Hepatocyte (in vitro differentiated cells): ENCODE measurements around the gene KDM4D. TPM values are rescaled to one million over a fixed set of nuclear protein-coding genes. Genes with fewer than 3 reads are reported as not detected.

ENCODE experiments used
- DNase-seq: peaks from one replicate; pipeline ENCODE4 v3.0.0-alpha.2; 2016; ENCODE audit warnings: low spot score
- H2AFZ ChIP-seq: fragments of 200-600 bp; sonication (generic); 2 replicates; pipeline ENCODE4 v1.6.0; 2016; ENCODE audit warnings: antibody characterized with exemption, mild to moderate bottlenecking
- H3K27ac ChIP-seq: fragments of 200-600 bp; sonication (generic); 2 replicates; pipeline ENCODE4 v1.5.1; 2016; ENCODE audit warnings: mild to moderate bottlenecking
- H3K27me3 ChIP-seq: fragments of 200-600 bp; sonication (generic); 2 replicates; pipeline ENCODE4 v1.6.1; 2016
- H3K36me3 ChIP-seq: fragments of 200-600 bp; sonication (generic); replicated peaks from 2 replicates; pipeline ENCODE4 v1.5.1; 2016; ENCODE audit warnings: low read depth; ENCODE audit not compliant: insufficient read depth
- H3K4me1 ChIP-seq: fragments of 200-600 bp; sonication (generic); 2 replicates; pipeline ENCODE4 v1.5.1; 2016; ENCODE audit warnings: mild to moderate bottlenecking, moderate library complexity; ENCODE audit not compliant: insufficient read depth
- H3K4me2 ChIP-seq: fragments of 200-600 bp; sonication (generic); 2 replicates; pipeline ENCODE4 v1.6.0; 2016
- H3K4me3 ChIP-seq: fragments of 200-600 bp; sonication (generic); 2 replicates; pipeline ENCODE4 v1.5.1; 2016; ENCODE audit warnings: mild to moderate bottlenecking
- H3K79me2 ChIP-seq: fragments of 200-600 bp; sonication (generic); 2 replicates; pipeline ENCODE4 v1.6.0; 2017; ENCODE audit warnings: mild to moderate bottlenecking
- H3K9me2 ChIP-seq: fragments of 200-600 bp; sonication (generic); replicated peaks from 2 replicates; pipeline ENCODE4 v1.6.0; 2017; ENCODE audit warnings: mild to moderate bottlenecking; ENCODE audit not compliant: insufficient read depth
- H3K9me3 ChIP-seq: fragments of 200-600 bp; sonication (generic); 2 replicates; pipeline ENCODE4 v1.5.1; 2016; ENCODE audit warnings: low read depth, mild to moderate bottlenecking
- H4K20me1 ChIP-seq: fragments of 200-600 bp; sonication (generic); 2 replicates; pipeline ENCODE4 v1.6.0; 2016; ENCODE audit warnings: mild to moderate bottlenecking; ENCODE audit not compliant: insufficient read depth, poor library complexity, severe bottlenecking
- EZH2 ChIP-seq: fragments of 200-600 bp; sonication (generic); IDR thresholded peaks from 2 replicates; pipeline ENCODE4 v1.6.1; 2016; ENCODE audit warnings: antibody characterized with exemption, mild to moderate bottlenecking, borderline replicate concordance
- EZH2phosphoT487 ChIP-seq: fragments of 200-600 bp; sonication (generic); IDR thresholded peaks from one replicate; pipeline ENCODE4 v1.6.1; 2018; ENCODE audit warnings: antibody characterized with exemption, mild to moderate bottlenecking, low read depth, moderate library complexity; ENCODE audit not compliant: unreplicated experiment, severe bottlenecking
- WGBS: methylation state at CpG from one replicate; pipeline ENCODE4 v1.1.6; 2016; ENCODE audit warnings: low lambda C conversion rate; ENCODE audit errors: missing lambda C conversion rate; 5-methylcytosine and 5-hydroxymethylcytosine counted together
- polyA plus RNA-seq: library from polyadenylated mRNA; unstranded; fragments of >200 nt; fragmentation: Nextera tagmentation; extraction: Ambion mirVana; gene quantifications from 2 replicates; pipeline ENCODE4 v1.2.1, GENCODE V29; 2016
- total RNA-seq: library from RNA; depleted of rRNA; stranded (reverse); fragments of >200 nt; gene quantifications from 2 replicates; pipeline ENCODE4 v1.2.3, GENCODE V29; 2014
- TF ChIP-seq, protein P1 (sequence below): fragments of 200-600 bp; sonication (generic); IDR thresholded peaks from 2 replicates; pipeline ENCODE4 v1.5.1; 2016; ENCODE audit warnings: antibody characterized with exemption, mild to moderate bottlenecking; ENCODE audit not compliant: poor library complexity

The KDM4D gene
- total and polyA plus RNA-seq, 2 experiments from 2014 or later: 0.46 to 0.80 TPM

- Histone ChIP-seq H3K9me2 (no peaks in the 10 kb centered on the region), H2AFZ (no peak overlapping the region), H3K4me2 (no peak overlapping the region), H3K79me2 (no peaks in the 10 kb centered on the region), H3K36me3 (no peaks in the 10 kb centered on the region), H3K4me1 (no peaks in the 10 kb centered on the region), H3K27me3 (no peaks in the 10 kb centered on the region), H3K27ac (no peak overlapping the region), H4K20me1 (no peaks in the 10 kb centered on the region), H3K4me3 (no peak overlapping the region), H3K9me3 (no peaks in the 10 kb centered on the region)
- no peak for DNase-seq
- no peak for TF ChIP-seq EZH2phosphoT487
- no peak for TF ChIP-seq EZH2
- TF ChIP-seq, protein P1, sequence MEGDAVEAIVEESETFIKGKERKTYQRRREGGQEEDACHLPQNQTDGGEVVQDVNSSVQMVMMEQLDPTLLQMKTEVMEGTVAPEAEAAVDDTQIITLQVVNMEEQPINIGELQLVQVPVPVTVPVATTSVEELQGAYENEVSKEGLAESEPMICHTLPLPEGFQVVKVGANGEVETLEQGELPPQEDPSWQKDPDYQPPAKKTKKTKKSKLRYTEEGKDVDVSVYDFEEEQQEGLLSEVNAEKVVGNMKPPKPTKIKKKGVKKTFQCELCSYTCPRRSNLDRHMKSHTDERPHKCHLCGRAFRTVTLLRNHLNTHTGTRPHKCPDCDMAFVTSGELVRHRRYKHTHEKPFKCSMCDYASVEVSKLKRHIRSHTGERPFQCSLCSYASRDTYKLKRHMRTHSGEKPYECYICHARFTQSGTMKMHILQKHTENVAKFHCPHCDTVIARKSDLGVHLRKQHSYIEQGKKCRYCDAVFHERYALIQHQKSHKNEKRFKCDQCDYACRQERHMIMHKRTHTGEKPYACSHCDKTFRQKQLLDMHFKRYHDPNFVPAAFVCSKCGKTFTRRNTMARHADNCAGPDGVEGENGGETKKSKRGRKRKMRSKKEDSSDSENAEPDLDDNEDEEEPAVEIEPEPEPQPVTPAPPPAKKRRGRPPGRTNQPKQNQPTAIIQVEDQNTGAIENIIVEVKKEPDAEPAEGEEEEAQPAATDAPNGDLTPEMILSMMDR: no peak
- WGBS: 96% methylated on average over 2 of the region's 2 CpGs
Measured at GRCh38 chr11:94959179-94959578, 14.3 kb upstream of the KDM4D start.

GRCh38 chr11:94960488-94960887, 13.0 kb upstream of the KDM4D start:
- no peaks in the 10 kb centered on the region for H3K79me2 ChIP-seq
- no peaks in the 10 kb centered on the region for H3K9me2 ChIP-seq
- no peaks in the 10 kb centered on the region for H3K36me3 ChIP-seq
- no peaks in the 10 kb centered on the region for H3K4me1 ChIP-seq
- no peak overlapping the region for H2AFZ ChIP-seq
- H3K27me3 ChIP-seq: no peaks in the 10 kb centered on the region
- WGBS: 92% methylated on average over 2 of the region's 2 CpGs
- H4K20me1 ChIP-seq: no peaks in the 10 kb centered on the region
- no peak overlapping the region for H3K4me2 ChIP-seq
- DNase-seq: no peak
- H3K4me3 ChIP-seq: no peak overlapping the region
- no peak overlapping the region for H3K27ac ChIP-seq
- TF ChIP-seq, protein P1: no peak
- TF ChIP-seq EZH2: no peak
- no peak for TF ChIP-seq EZH2phosphoT487
- H3K9me3 ChIP-seq: no peaks in the 10 kb centered on the region

GRCh38 chr11:94961255-94961654, 12.3 kb upstream of the KDM4D start:
- Histone ChIP-seq H3K9me3 (no peaks in the 10 kb centered on the region), H3K4me1 (no peaks in the 10 kb centered on the region), H3K27me3 (no peaks in the 10 kb centered on the region), H3K27ac (no peak overlapping the region), H2AFZ (no peak overlapping the region), H4K20me1 (no peaks in the 10 kb centered on the region), H3K79me2 (no peaks in the 10 kb centered on the region), H3K36me3 (no peaks in the 10 kb centered on the region), H3K4me3 (no peak overlapping the region), H3K4me2 (no peak overlapping the region), H3K9me2 (no peaks in the 10 kb centered on the region)
- no peak for TF ChIP-seq EZH2phosphoT487
- TF ChIP-seq, protein P1: no peak
- TF ChIP-seq EZH2: no peak
- DNase-seq: no peak
- WGBS: 91% methylated on average over 1 of the region's 1 CpG

GRCh38 chr11:94964934-94965333, 8.6 kb upstream of the KDM4D start:
- H3K9me3 ChIP-seq: no peaks in the 10 kb centered on the region
- no peak overlapping the region for H3K4me3 ChIP-seq
- no peaks in the 10 kb centered on the region for H4K20me1 ChIP-seq
- no peak overlapping the region for H2AFZ ChIP-seq
- no peaks in the 10 kb centered on the region for H3K27me3 ChIP-seq
- TF ChIP-seq, protein P1: no peak
- TF ChIP-seq EZH2 (no peak), EZH2phosphoT487 (no peak)
- no peak for DNase-seq
- H3K79me2 ChIP-seq: no peaks in the 10 kb centered on the region
- no peaks in the 10 kb centered on the region for H3K4me1 ChIP-seq
- no peak overlapping the region for H3K27ac ChIP-seq
- H3K9me2 ChIP-seq: no peaks in the 10 kb centered on the region
- H3K36me3 ChIP-seq: no peaks in the 10 kb centered on the region
- 89% methylated on average over 4 of the region's 4 CpGs for WGBS
- no peak overlapping the region for H3K4me2 ChIP-seq
